Heart right ventricle (tissue), 16 donors: ENCODE data around the gene RMDN2. TPM values are rescaled to one million over a fixed set of nuclear protein-coding genes. Genes with fewer than 3 reads are reported as not detected.

Source experiments
- ATAC-seq, 8 donors: fragments of 200-7000 bp; cut with Tn5 transposase; one replicate each; pipeline ENCODE4 v1.9.1; 2020; ENCODE audit warnings: mild to moderate bottlenecking in 8 of 8, moderate library complexity in 8 of 8, moderate number of reproducible peaks in 1 of 8
- DNase-seq, 2 donors: peaks; one replicate each; pipeline ENCODE4 v3.0.0-alpha.2; 2020
- H3K27ac ChIP-seq, 10 donors: fragments of 200-600 bp; sonication (generic) in 2 of 10; one replicate each; pipeline versions ENCODE4 v1.5.0 to v1.8.0; 2020 to 2022; ENCODE audit warnings: mild to moderate bottlenecking in 3 of 10
- H3K27me3 ChIP-seq, 7 donors: fragments of 200-600 bp; one replicate each; pipeline ENCODE4 v1.8.0; 2021 to 2022; ENCODE audit warnings: mild to moderate bottlenecking in 2 of 7
- H3K36me3 ChIP-seq, 9 donors: fragments of 200-600 bp; sonication (generic) in 1 of 9; one replicate each; pipeline versions ENCODE4 v1.5.0 to v1.8.0; 2020 to 2022; ENCODE audit warnings: mild to moderate bottlenecking in 2 of 9
- H3K4me1 ChIP-seq, 9 donors: fragments of 200-600 bp; sonication (generic) in 1 of 9; one replicate each; pipeline versions ENCODE4 v1.5.0 to v1.8.0; 2020 to 2022; ENCODE audit warnings: mild to moderate bottlenecking in 4 of 9
- H3K4me3 ChIP-seq, 10 donors: fragments of 200-600 bp; sonication (generic) in 2 of 10; one replicate each; pipeline versions ENCODE4 v1.5.0 to v1.8.0; 2020 to 2022; ENCODE audit warnings: mild to moderate bottlenecking in 7 of 10, moderate library complexity in 2 of 10
- H3K9me3 ChIP-seq, 11 donors: fragments of 200-600 bp in 10 of 11; sonication (generic) in 2 of 11; one replicate each; pipeline versions ENCODE4 v1.5.0 to v1.8.0; 2013 to 2022; ENCODE audit warnings: mild to moderate bottlenecking in 2 of 11, control low read depth in 1 of 11, moderate library complexity in 1 of 11
- WGBS, 2 donors: extraction: QIAGEN DNeasy Blood & Tissue Kit; methylation state at CpG; one replicate each; pipeline ENCODE4 v1.1.7; 2013; ENCODE audit warnings: inconsistent platforms in 1 of 2; 5-methylcytosine and 5-hydroxymethylcytosine counted together
- intact Hi-C, 10 donors: fragments of 100-400 bp; cut with DNase I; formaldehyde crosslinking; loops; one replicate each; pipeline versions ENCODE4 v1.11.1 to v1.14.2; 2022
- polyA plus RNA-seq, 2 donors: library from polyadenylated mRNA; stranded (reverse); fragments of 200-250 nt; gene quantifications; one replicate each; pipeline ENCODE4 v1.2.3, GENCODE V29; 2013
- total RNA-seq, 10 donors: library from RNA; stranded (reverse); fragmentation: NEBNext Ultra II Directional in 3 of 10; extraction: Animal tissue kit (Norgen Biotek cat#: 25700) in 3 of 10; gene quantifications; one replicate each; pipeline versions ENCODE4 v1.2.1 to v1.2.4, GENCODE V29; 2021 to 2023
- TF ChIP-seq, protein P1 (sequence below), 9 donors: fragments of 200-600 bp; sonication (generic) in 2 of 9; IDR thresholded peaks; one replicate each; pipeline versions ENCODE4 v1.5.0 to v1.8.0; 2021 to 2022; ENCODE audit warnings: antibody characterized with exemption in 9 of 9, mild to moderate bottlenecking in 5 of 9, moderate library complexity in 1 of 9
- donor health status: Arrhythmogenic right ventricular cardiomyopathy.
- donor health status: ischemic (EF 13 %, LVEDD 7.1; RV severe dilation, severe dysfunction).
- donor health status: healthy with polysubstance abuse.
- donor health status: DM: no; HTN: yes; CAD: no.
- donor health status: DM: no; HTN: no; CAD: no.
- donor health status: ischemic (EF 25% LVEDD 6.9; RV normal size, moderate dysfunction).
- donor health status: ischemic (EF 25% LVEDD 5.7; RV mildly dilated, moderate dysfunction).
- donor health status: healthy.
- donor health status: DM: yes; HTN: yes; CAD: no.
- donor health status: Ischemic cardiomyopathy.
- donor health status: ischemic (EF 35%, LVEDD 5.7; RV mildly dilated, moderate dysfunction).
- donor health status: nonischemic (EF 11% LVEDD 7.7; RV severe dilation, severe dysfunction).
- donor health status: DM: yes; HTN: yes; CAD: no.
- donor health status: PGD.
- donor health status: ischemic (EF 29% LVEDD 5.4; RV normal size, mild dysfunction).
- donor health status: nonischemic (EF 23%, LVEDD 6.1; RV moderate dilation, normal function).

Gene RMDN2
- total and polyA plus RNA-seq, 12 donors = 2.5 to 8.5 (median 4.9) TPM

DNA sequence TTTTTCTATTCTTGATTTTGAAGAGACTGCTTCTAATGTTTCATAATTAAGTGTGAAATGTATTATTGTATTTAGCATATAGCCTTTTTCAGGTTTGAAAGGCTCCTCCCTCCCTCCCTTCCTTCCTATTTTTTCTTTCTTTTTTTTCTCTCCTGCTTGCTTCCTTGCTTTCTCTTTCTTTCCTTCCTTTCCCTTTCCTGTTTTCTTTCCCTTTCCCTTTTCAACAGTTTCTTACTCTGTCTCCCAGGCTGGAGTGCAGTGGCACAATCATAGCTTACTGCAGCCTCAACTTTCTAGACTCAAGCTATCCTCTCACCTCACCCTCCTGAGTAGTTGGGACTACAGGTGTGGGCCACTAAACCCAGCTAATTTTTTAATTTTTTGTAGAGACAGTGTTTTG is 44.6 kb downstream of the RMDN2 start:
- Histone ChIP-seq H3K4me1 (no peaks in the 10 kb centered on the region), H3K27me3 (no peaks in the 10 kb centered on the region), H3K27ac (no peak overlapping the region), H3K9me3 (peaks cover 0 to 16% (median 0%) of the 10 kb centered on the region in 11 donors), H3K4me3 (no peak overlapping the region), H3K36me3 (no peaks in the 10 kb centered on the region)
- TF ChIP-seq, protein P1, sequence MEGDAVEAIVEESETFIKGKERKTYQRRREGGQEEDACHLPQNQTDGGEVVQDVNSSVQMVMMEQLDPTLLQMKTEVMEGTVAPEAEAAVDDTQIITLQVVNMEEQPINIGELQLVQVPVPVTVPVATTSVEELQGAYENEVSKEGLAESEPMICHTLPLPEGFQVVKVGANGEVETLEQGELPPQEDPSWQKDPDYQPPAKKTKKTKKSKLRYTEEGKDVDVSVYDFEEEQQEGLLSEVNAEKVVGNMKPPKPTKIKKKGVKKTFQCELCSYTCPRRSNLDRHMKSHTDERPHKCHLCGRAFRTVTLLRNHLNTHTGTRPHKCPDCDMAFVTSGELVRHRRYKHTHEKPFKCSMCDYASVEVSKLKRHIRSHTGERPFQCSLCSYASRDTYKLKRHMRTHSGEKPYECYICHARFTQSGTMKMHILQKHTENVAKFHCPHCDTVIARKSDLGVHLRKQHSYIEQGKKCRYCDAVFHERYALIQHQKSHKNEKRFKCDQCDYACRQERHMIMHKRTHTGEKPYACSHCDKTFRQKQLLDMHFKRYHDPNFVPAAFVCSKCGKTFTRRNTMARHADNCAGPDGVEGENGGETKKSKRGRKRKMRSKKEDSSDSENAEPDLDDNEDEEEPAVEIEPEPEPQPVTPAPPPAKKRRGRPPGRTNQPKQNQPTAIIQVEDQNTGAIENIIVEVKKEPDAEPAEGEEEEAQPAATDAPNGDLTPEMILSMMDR (IDR thresholded peaks at IDR 0.05) = no peak
- intact Hi-C loops = no loop called here
- DNase-seq = no peak
- ATAC-seq = no peak

DNA sequence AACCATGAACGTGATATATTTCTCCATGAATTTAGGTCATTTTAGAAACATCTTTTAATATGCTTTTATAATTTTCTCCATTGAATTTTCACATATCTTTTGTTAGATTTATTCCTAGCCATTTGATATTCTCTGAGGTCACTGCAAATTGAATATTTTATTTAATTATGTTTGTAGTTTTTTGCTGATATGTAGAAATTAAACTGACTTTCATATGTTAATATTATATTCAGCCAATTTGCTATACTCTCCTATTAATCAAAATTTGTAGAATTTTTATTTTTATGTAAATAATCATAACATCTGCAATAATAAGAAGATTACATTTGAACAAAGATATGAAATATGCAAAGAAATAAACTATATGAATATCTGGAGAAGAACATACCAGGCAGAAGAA is 46.9 kb downstream of the RMDN2 start:
- no peak overlapping the region for H3K4me3 ChIP-seq
- WGBS, 2 donors = 95 to 96% methylated on average over 1 of the region's 1 CpG
- H3K27me3 ChIP-seq = no peaks in the 10 kb centered on the region
- TF ChIP-seq, protein P1 (IDR thresholded peaks at IDR 0.05) = no peak
- DNase-seq (no peak), ATAC-seq (no peak)
- intact Hi-C loops = no loop called here
- H3K4me1 ChIP-seq = no peaks in the 10 kb centered on the region
- no peak overlapping the region for H3K27ac ChIP-seq
- peaks cover 0 to 4% (median 0%) of the 10 kb centered on the region in 11 donors for H3K9me3 ChIP-seq
- H3K36me3 ChIP-seq = no peaks in the 10 kb centered on the region

DNA sequence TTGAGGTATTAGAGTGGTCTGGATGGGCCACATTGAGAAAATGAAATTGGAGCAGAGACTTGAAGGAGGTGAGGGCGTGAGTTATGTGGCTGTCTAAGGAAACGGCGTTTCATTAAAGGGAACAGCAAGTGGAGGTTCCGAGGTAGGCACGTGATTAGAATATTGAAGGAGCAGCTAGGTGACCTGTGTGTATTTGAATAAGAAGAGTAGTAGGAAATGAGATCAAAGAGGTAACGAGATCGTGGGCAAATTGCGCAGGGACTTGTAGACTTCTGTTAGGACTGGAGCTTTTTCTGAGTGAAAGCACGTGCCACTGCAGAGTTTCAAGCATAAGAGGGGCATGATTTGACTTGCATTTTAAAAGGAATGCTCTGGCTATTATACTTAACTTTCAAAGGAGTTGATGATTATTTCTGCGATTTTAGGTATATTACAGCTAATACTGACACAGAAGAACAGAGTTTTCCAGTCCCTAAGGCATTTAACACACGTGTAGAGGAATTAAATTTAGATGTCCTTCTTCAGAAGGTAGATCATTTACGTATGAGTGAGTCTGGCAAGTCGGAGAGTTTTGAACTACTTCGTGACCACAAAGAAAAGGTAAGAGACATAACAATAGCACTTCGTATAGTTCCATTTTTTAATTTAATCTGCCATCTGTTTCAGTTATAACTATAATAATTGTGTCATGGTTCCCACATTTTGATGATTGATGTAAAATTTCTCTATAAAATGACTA is 48.7 kb downstream of the RMDN2 start:
- DNase-seq = no peak
- no peaks in the 10 kb centered on the region for H3K9me3 ChIP-seq
- WGBS, 2 donors = 95 to 96% methylated on average over 15 of the region's 15 CpGs
- no peaks in the 10 kb centered on the region for H3K4me1 ChIP-seq
- TF ChIP-seq, protein P1 (IDR thresholded peaks at IDR 0.05) = no peak
- H3K27me3 ChIP-seq = no peaks in the 10 kb centered on the region
- no peaks in the 10 kb centered on the region for H3K36me3 ChIP-seq
- no peak overlapping the region for H3K4me3 ChIP-seq
- H3K27ac ChIP-seq = no peak overlapping the region
- intact Hi-C loops = no loop called here
- ATAC-seq = no peak

DNA sequence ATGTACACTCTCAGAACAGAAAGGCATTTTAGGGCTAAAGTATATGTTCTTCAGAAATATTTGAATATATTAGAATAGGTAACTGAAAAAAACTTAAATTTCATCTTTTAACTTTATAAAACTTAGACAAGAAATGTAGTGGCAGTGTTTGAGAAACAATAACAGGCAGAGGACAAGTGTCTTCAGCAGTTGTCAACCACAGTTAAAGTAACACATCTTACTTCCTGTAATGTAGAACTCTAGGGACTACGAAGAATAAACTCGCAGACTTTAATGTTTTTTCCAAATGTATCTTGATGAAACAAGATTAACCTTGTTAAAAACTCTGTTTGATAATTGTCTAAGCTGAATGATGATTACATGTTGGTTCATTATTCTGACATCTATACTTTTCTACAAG is 50.7 kb downstream of the RMDN2 start:
- H3K4me1 ChIP-seq = no peaks in the 10 kb centered on the region
- TF ChIP-seq, protein P1 (IDR thresholded peaks at IDR 0.05) = no peak

More for the DNA sequence above, 50.7 kb downstream of the RMDN2 start:
- ATAC-seq (no peak), DNase-seq (no peak)
- H3K36me3 ChIP-seq = no peaks in the 10 kb centered on the region
- no peaks in the 10 kb centered on the region for H3K9me3 ChIP-seq
- no peak overlapping the region for H3K27ac ChIP-seq
- H3K27me3 ChIP-seq = no peaks in the 10 kb centered on the region
- intact Hi-C loops = no loop called here
- 53 to 62% methylated on average over 2 of the region's 2 CpGs for WGBS, 2 donors
- no peak overlapping the region for H3K4me3 ChIP-seq
